B cell (primary cell): ENCODE measurements around the gene METTL24.

Experiments used
- EZH2 ChIP-seq: IDR thresholded peaks from 2 replicates; pipeline ENCODE4 v1.6.1; 2012; ENCODE audit warnings: borderline replicate concordance, low read depth, mild to moderate bottlenecking, moderate library complexity, low read length; ENCODE audit not compliant: insufficient read depth, poor library complexity, severe bottlenecking
- TF ChIP-seq, protein P1 (sequence below): fragments of 200-600 bp; IDR thresholded peaks from one replicate; pipeline ENCODE4 v1.8.0; 2022; ENCODE audit warnings: antibody characterized with exemption, mild to moderate bottlenecking

GRCh38 chr6:110239526-110240274 lies 118.4 kb downstream of the METTL24 start:
- TF ChIP-seq, protein P1, sequence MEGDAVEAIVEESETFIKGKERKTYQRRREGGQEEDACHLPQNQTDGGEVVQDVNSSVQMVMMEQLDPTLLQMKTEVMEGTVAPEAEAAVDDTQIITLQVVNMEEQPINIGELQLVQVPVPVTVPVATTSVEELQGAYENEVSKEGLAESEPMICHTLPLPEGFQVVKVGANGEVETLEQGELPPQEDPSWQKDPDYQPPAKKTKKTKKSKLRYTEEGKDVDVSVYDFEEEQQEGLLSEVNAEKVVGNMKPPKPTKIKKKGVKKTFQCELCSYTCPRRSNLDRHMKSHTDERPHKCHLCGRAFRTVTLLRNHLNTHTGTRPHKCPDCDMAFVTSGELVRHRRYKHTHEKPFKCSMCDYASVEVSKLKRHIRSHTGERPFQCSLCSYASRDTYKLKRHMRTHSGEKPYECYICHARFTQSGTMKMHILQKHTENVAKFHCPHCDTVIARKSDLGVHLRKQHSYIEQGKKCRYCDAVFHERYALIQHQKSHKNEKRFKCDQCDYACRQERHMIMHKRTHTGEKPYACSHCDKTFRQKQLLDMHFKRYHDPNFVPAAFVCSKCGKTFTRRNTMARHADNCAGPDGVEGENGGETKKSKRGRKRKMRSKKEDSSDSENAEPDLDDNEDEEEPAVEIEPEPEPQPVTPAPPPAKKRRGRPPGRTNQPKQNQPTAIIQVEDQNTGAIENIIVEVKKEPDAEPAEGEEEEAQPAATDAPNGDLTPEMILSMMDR, result no peak
- no peak for TF ChIP-seq EZH2
